ENCODE results near the gene MC1R.

DNA sequence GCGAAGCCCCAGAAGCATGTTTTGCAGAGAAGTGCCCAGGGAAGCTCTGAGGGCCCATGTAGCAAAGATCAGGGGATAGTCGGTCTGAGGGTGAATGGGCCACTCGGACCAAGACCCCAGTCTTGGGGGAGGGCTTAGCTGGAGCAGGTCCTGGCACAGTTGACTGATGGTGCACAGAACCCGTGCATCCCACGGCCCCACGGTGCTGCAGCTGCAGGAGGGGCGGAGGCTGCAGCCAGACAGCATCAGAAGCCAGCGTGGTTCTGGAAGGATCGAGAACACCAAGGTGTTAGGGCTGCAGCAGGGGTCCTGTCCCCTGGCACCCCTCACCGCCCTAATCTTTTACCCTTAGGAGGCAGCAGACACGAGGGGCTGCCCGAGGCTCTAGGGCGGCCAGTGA is 6.5 kb upstream of the MC1R start:
- TF ChIP-seq, protein P1, sequence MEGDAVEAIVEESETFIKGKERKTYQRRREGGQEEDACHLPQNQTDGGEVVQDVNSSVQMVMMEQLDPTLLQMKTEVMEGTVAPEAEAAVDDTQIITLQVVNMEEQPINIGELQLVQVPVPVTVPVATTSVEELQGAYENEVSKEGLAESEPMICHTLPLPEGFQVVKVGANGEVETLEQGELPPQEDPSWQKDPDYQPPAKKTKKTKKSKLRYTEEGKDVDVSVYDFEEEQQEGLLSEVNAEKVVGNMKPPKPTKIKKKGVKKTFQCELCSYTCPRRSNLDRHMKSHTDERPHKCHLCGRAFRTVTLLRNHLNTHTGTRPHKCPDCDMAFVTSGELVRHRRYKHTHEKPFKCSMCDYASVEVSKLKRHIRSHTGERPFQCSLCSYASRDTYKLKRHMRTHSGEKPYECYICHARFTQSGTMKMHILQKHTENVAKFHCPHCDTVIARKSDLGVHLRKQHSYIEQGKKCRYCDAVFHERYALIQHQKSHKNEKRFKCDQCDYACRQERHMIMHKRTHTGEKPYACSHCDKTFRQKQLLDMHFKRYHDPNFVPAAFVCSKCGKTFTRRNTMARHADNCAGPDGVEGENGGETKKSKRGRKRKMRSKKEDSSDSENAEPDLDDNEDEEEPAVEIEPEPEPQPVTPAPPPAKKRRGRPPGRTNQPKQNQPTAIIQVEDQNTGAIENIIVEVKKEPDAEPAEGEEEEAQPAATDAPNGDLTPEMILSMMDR (IDR thresholded peaks at IDR 0.05; ENCODE audit: low read depth, low read length) = no peak
- TF ChIP-seq EZH2phosphoT487 (IDR thresholded peaks at IDR 0.05; ENCODE audit: low read depth) = no peak
